Activated CD8-positive, alpha-beta memory T cell treated with anti-CD3 and anti-CD28 coated beads, Interleukin-2, amount 10 ng/mL, durations not matched to agents 7 days and 5 days (primary cell): ENCODE measurements around the gene PRLH. TPM values are rescaled to one million over a fixed set of nuclear protein-coding genes. Genes with fewer than 3 reads are reported as not detected.
"Not testable (repeated sequence)": the region's sequence is repeated elsewhere in the genome, so short reads cannot be mapped to it uniquely, and the experiment has no call there.

ENCODE experiments used
- ATAC-seq: fragments of 150-1000 bp; cut with Tn5 transposase; one replicate; pipeline ENCODE4 v1.10.0; 2021; ENCODE audit warnings: moderate library complexity
- CTCF ChIA-PET: fragments of 350-600 bp; sonication (Branson Sonifier 250); formaldehyde crosslinking; loops from one replicate; lab custom pipeline; 2021; ENCODE audit warnings: antibody characterized with exemption; lab: Charles Lee
- DNase-seq: peaks from one replicate; pipeline ENCODE4 v3.0.0-alpha.2; 2020
- H3K27ac Mint-ChIP-seq: one replicate; pipeline ENCODE4 v1.8.0; 2021; ENCODE audit warnings: mild to moderate bottlenecking, mixed read lengths
- H3K27me3 Mint-ChIP-seq: one replicate; pipeline ENCODE4 v1.8.0; 2021; ENCODE audit warnings: mixed read lengths
- H3K36me3 Mint-ChIP-seq: one replicate; pipeline ENCODE4 v1.8.0; 2021; ENCODE audit warnings: mild to moderate bottlenecking, mixed read lengths
- H3K4me1 Mint-ChIP-seq: one replicate; pipeline ENCODE4 v1.8.0; 2021; ENCODE audit warnings: mixed read lengths
- H3K4me3 Mint-ChIP-seq: one replicate; pipeline ENCODE4 v1.8.0; 2021; ENCODE audit warnings: mild to moderate bottlenecking, moderate library complexity, mixed read lengths
- H3K9me3 Mint-ChIP-seq: one replicate; pipeline ENCODE4 v1.8.0; 2022; ENCODE audit warnings: low read depth, mixed read lengths
- total RNA-seq, 2 experiments: library from RNA; stranded (reverse); gene quantifications; one replicate each; pipeline ENCODE4 v1.2.3, GENCODE V29; 2021

PRLH gene
- total RNA-seq, 2 experiments from 2014 or later, result not detected

GRCh38 chr2:237583385-237584295 is 17.3 kb downstream of the PRLH start:
- no peak overlapping the region for H3K27ac Mint-ChIP-seq
- no peak overlapping the region for H3K4me3 Mint-ChIP-seq
- no peak for ATAC-seq

GRCh38 chr2:237585590-237586221 is 19.3 kb downstream of the PRLH start:
- no peak overlapping the region for H3K4me3 Mint-ChIP-seq
- no peak overlapping the region for H3K27ac Mint-ChIP-seq
- DNase-seq (no peak), ATAC-seq (no peak)
- H3K27me3 Mint-ChIP-seq, result peaks cover 25% of the 10 kb centered on the region
- H3K4me1 Mint-ChIP-seq, result peaks cover 4% of the 10 kb centered on the region
- no peaks in the 10 kb centered on the region for H3K9me3 Mint-ChIP-seq
- CTCF ChIA-PET, result interaction anchor here (0.9 to 2.2 kb wide), 4 partner anchors 12 to 190 kb away, joined by 3 to 8 read pairs (median 3); no protein-coding TSS in a partner anchor
- no peaks in the 10 kb centered on the region for H3K36me3 Mint-ChIP-seq

More at GRCh38 chr2:237583385-237584295, 17.3 kb downstream of the PRLH start:
- Mint-ChIP-seq H3K9me3 (no peaks in the 10 kb centered on the region), H3K27me3 (peaks cover 17% of the 10 kb centered on the region), H3K4me1 (peaks cover 4% of the 10 kb centered on the region), H3K36me3 (no peaks in the 10 kb centered on the region)
- no peak for DNase-seq
- CTCF ChIA-PET, result interaction anchor here (0.6 to 3.3 kb wide), 6 partner anchors 12 to 507 kb away, joined by 4 to 25 read pairs (median 8); no protein-coding TSS in a partner anchor

DNA sequence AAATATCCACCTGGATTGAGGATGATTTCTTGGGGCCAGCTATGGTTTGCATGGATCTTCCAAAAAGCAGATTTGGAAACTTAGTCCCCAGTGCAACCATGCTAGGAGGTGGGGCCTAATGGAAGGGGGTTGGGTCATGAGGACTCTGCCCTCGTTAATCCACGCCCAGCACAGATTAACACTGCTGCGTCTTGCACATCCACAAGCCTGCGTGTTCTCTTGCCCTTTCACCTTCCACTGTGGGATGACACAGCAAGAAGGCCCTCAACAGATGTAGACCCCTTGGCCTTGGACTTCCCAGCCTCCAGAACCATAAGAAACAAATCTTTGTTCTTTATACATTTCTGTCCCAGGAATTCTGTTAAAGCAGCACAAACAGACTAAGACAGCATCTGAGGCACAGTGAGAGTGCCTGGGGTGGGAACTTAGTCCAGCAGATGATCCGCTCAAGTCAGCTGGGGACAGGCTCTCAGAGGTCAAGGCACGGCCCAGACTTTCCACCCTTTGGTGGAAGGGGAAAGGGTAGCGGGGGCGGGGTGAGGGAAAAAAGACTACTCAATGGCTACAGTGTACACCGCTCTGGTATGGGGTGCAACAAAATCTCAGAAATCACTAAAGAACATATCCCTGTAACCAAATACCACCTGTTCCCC is 21.8 kb downstream of the PRLH start:
- H3K36me3 Mint-ChIP-seq, result no peaks in the 10 kb centered on the region
- no peak for DNase-seq
- ATAC-seq, result no peak
- H3K9me3 Mint-ChIP-seq, result no peaks in the 10 kb centered on the region
- no peak overlapping the region for H3K27ac Mint-ChIP-seq
- no peak overlapping the region for H3K4me3 Mint-ChIP-seq
- CTCF ChIA-PET, result interaction anchor here (1.0 to 1.6 kb wide), 2 partner anchors 113 to 157 kb away, joined by 3 to 4 read pairs; no protein-coding TSS in a partner anchor
- peaks cover 25% of the 10 kb centered on the region for H3K27me3 Mint-ChIP-seq
- peaks cover 11% of the 10 kb centered on the region for H3K4me1 Mint-ChIP-seq

DNA sequence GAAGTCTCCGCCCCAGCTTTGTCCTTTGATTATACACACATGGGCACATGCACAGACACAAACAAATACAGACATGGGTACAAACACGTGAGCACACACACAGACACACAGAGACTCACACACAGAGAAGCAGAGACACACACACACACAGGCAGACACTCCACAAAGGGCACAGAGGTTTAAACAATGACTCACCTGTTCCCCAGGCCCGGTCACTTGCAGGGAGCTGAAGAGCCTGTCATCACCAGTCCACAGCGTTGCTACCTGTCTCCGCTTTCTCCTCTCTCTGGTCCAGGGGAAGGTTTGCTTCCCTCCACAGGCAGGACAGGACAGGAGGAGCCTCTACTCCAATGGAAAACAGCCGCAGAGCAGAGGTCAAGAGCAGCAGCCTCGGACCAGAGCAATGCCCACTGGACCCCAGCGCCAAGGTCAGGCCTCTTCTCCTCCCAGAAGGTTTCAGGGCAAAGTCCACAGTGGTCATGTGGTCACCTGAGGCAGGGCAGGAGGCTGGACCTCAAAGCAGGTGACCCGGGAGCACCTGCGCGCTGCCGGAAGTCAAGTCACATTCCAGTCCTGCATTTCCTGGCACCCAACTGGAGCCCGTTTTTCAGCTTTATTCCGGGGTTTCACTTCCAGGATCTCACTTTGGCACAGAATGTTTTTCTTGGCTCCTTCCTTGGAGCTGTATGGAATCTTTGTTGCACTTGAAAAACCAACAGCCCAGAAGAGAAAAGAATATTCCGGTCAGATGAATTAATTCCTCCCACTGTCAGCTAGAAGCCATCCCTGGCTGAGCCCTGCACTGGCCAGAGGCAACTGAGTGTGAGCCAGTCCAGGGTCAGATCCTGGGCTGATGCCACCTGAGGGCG is 24.1 kb downstream of the PRLH start, which contains the start of gene RAB17:
Gene RAB17, minus strand, starts transcription at position 463 of the 869 bp plus-strand sequence. CDS start 4,580 bp downstream, outside the sequence.
- peaks cover 11% of the 10 kb centered on the region for H3K4me1 Mint-ChIP-seq
- H3K36me3 Mint-ChIP-seq, result no peaks in the 10 kb centered on the region
- no peak within 1 kb of the TSS for H3K4me3 Mint-ChIP-seq
- H3K27ac Mint-ChIP-seq, result no peak within 1 kb of the TSS
- peaks cover 25% of the 10 kb centered on the region for H3K27me3 Mint-ChIP-seq
- no peaks in the 10 kb centered on the region for H3K9me3 Mint-ChIP-seq
- CTCF ChIA-PET, result interaction anchor here (0.7 kb wide), 1 partner anchor 581 kb away, joined by 3 read pairs; no protein-coding TSS in a partner anchor
- ATAC-seq (no peak), DNase-seq (no peak)

DNA sequence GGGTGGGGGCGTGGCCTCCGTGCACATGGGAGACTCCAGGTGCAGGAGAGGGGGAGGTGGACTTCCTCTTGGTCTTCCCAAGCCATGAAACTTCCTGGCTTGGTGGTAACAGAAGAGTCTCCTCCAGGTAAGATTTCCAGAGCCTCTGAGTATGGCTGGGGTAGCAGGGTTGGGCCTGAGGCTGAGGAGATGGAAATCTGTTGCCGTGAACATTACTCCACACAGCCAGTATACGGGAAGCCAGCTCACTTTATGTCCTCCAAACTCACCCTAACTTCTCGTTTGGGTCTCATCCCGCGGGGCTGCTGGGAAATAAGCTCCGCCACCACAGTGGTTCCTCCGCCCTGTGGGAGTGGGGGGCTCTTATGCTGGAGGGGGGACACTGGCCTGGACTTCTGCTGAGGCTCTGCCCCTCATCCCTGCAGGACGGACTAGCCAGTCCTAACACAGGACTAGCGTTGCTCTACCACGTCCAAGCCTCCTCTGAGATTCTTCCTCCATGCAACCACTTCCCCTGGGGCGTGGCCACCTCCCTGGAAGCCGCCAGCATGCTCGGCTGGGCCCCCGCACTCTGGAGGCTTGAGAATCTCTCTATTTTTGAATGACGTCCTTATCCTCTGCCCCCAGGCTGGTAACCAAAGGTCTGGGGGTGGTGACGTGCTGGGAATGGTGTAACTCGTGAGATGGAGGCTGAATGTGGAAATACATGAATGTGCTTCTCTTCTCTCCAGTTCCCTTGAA is 24.9 kb downstream of the PRLH start:
- no peak overlapping the region for H3K27ac Mint-ChIP-seq
- ATAC-seq (peak; percentile 59), DNase-seq (no peak)
- H3K27me3 Mint-ChIP-seq, result peaks cover 25% of the 10 kb centered on the region
- H3K9me3 Mint-ChIP-seq, result no peaks in the 10 kb centered on the region
- H3K36me3 Mint-ChIP-seq, result no peaks in the 10 kb centered on the region
- CTCF ChIA-PET, result interaction anchor here (0.7 kb wide), 1 partner anchor 580 kb away, joined by 3 read pairs; no protein-coding TSS in a partner anchor
- H3K4me1 Mint-ChIP-seq, result peaks cover 12% of the 10 kb centered on the region
- no peak overlapping the region for H3K4me3 Mint-ChIP-seq

- Mint-ChIP-seq H3K9me3 (no peaks in the 10 kb centered on the region), H3K27me3 (peaks cover 16% of the 10 kb centered on the region), H3K27ac (no peak overlapping the region), H3K4me1 (peaks cover 13% of the 10 kb centered on the region), H3K4me3 (no peak overlapping the region), H3K36me3 (no peaks in the 10 kb centered on the region)
- CTCF ChIA-PET, result no interaction called here
- no peak for DNase-seq
- ATAC-seq, result no peak
These were observed 26.1 kb downstream of the PRLH start for GRCh38 chr2:237592425-237592980.

- CTCF ChIA-PET, result no interaction called here
- H3K27ac Mint-ChIP-seq, result no peak overlapping the region
- peaks cover 12% of the 10 kb centered on the region for H3K27me3 Mint-ChIP-seq
- DNase-seq, result no peak
- ATAC-seq, result no peak
- peaks cover 13% of the 10 kb centered on the region for H3K4me1 Mint-ChIP-seq
- H3K4me3 Mint-ChIP-seq, result no peak overlapping the region
- H3K36me3 Mint-ChIP-seq, result no peaks in the 10 kb centered on the region
- no peaks in the 10 kb centered on the region for H3K9me3 Mint-ChIP-seq
These were observed 26.7 kb downstream of the PRLH start for GRCh38 chr2:237593036-237593435.

GRCh38 chr2:237593596-237594320 is 27.4 kb downstream of the PRLH start:
- H3K9me3 Mint-ChIP-seq, result no peaks in the 10 kb centered on the region
- CTCF ChIA-PET, result no interaction called here
- H3K4me1 Mint-ChIP-seq, result peaks cover 13% of the 10 kb centered on the region
- DNase-seq (no peak), ATAC-seq (no peak)
- H3K27ac Mint-ChIP-seq, result no peak overlapping the region
- peaks cover 8% of the 10 kb centered on the region for H3K27me3 Mint-ChIP-seq
- no peak overlapping the region for H3K4me3 Mint-ChIP-seq
- no peaks in the 10 kb centered on the region for H3K36me3 Mint-ChIP-seq

- Mint-ChIP-seq H3K36me3 (no peaks in the 10 kb centered on the region), H3K4me3 (no peak overlapping the region), H3K9me3 (no peaks in the 10 kb centered on the region), H3K4me1 (peaks cover 13% of the 10 kb centered on the region), H3K27ac (no peak overlapping the region), H3K27me3 (peaks cover 5% of the 10 kb centered on the region)
- ATAC-seq (no peak), DNase-seq (no peak)
- CTCF ChIA-PET, result no interaction called here
These were observed 28.1 kb downstream of the PRLH start for GRCh38 chr2:237594514-237594871.

DNA sequence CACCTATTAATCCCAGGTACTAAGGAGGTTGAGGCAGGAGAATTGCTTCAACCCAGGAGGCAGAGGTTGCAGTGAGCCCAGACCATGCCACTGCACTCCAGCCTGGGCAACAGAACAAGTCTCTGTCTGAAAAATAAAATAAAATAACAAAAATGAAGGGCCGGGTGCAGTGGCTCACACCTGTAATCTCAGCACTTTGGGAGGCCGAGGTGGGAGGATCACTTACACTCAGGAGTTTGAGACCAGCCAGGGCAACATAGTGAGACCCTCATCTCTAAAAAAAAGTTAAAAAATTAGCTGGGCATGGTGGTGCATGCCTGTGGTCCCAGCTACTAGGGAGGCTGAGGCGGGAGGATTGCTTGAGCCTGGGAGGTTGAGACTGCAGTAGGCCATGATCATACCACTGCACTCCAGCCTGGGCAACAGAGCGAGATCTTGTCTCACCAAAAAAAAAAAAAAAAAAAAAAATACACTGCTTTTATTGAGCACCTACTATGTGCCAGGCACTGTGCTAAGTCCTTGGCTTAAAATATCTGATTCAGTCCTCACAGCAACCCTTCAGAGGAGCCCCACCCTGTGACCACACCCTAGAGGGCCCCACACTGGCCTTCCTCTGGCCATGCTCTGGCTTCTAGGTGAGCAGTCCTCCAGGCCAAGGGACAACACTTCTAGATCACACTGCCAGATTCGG is 29.6 kb downstream of the PRLH start:
- not testable (repeated sequence) for H3K27me3 Mint-ChIP-seq, ATAC-seq, H3K27ac Mint-ChIP-seq, H3K36me3 Mint-ChIP-seq, DNase-seq, H3K4me3 Mint-ChIP-seq, H3K9me3 Mint-ChIP-seq
- CTCF ChIA-PET, result interaction anchor here (0.7 kb wide), 1 partner anchor 8 kb away, joined by 4 read pairs; no protein-coding TSS in a partner anchor
- H3K4me1 Mint-ChIP-seq, result peaks cover 11% of the 10 kb centered on the region
